Posterior cingulate gyrus (tissue), 11 donors: Measurements from ENCODE around the gene MPHOSPH9.
"Not testable (repeated sequence)": the region's sequence is repeated elsewhere in the genome, so short reads cannot be mapped to it uniquely, and the experiment has no call there.

Experiments used
- DNase-seq, 10 donors: peaks; one replicate each; pipeline versions ENCODE4 v3.0.0 to v3.0.0-alpha.2; 2020 to 2021; ENCODE audit warnings: mixed read lengths in 3 of 10
- intact Hi-C: fragments of 100-400 bp; cut with DNase I; formaldehyde crosslinking; loops from one replicate; pipeline ENCODE4 v1.15.1; 2023

Gene MPHOSPH9

DNA sequence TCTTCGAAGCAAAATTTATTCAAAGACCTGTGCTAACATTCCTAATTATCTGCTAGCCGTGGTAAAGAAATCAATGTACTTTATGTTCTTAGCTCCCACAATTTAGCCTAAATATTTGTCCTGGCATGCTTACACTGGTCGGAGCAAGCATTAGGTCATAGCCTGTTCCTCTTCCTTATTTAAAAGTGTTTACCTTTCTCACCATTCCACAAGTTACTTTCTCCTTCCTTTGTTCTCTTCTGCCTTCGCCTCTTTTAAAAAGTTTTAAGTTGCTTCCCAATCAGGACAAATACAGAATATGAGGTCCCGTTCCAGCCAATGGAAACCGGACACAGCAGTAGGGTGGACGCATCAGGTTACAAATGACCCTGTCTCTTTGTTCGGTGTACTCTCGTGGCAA lies 27.1 kb upstream of the MPHOSPH9 start:
- intact Hi-C loops = no loop called here

DNA sequence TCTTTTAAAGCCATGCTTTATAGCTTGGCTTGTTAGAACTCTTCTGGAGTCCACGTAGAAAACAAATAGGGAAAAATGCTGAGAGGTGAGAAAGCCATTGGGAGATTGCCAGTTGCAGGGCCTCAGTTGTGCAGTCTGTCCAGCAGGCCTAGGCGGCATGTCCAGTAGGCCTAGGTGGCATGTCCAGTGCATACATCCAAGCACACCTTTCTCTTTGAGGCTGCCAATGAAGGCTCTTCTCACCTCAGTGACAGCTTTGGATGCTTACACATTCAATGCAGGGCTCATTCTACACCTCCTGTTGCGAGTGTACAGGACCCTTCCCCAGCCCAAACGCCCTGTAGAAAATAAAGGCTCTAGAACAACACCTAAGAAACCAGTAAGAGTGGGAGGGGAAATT lies 25.7 kb upstream of the MPHOSPH9 start:
- peak in 1 of 10 donors; percentile 52 for DNase-seq
- intact Hi-C loops = no loop called here

More for the DNA sequence above, 27.1 kb upstream of the MPHOSPH9 start:
- no peak for DNase-seq

DNA sequence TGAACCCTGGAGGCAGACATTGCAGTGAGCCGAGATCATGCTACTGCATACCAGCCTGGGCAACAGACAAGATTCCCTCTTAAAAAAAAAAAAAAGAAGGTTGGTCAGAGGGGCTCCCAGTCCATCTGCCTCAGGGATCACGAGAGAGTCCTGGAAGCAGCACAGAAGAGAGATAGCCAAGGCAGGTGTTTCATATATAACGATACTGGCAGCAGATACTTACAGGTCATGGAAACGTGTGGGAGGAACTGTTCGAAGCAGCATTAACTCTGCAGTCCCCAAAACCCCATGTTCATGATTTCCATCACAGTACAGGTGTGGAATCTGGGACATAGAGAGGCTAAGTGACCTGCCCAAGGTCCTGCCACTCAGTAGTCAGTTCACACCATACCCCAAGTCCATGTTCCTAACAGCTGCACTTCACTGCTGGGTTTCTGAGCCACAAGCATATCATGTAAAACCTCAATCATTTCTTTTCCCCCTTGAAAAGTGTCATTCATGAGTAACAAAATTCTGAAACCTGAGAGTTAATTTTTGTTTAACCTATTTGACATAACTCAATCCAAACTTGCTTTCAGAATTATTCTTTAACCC lies 22.0 kb upstream of the MPHOSPH9 start:
- intact Hi-C loops = no loop called here

DNA sequence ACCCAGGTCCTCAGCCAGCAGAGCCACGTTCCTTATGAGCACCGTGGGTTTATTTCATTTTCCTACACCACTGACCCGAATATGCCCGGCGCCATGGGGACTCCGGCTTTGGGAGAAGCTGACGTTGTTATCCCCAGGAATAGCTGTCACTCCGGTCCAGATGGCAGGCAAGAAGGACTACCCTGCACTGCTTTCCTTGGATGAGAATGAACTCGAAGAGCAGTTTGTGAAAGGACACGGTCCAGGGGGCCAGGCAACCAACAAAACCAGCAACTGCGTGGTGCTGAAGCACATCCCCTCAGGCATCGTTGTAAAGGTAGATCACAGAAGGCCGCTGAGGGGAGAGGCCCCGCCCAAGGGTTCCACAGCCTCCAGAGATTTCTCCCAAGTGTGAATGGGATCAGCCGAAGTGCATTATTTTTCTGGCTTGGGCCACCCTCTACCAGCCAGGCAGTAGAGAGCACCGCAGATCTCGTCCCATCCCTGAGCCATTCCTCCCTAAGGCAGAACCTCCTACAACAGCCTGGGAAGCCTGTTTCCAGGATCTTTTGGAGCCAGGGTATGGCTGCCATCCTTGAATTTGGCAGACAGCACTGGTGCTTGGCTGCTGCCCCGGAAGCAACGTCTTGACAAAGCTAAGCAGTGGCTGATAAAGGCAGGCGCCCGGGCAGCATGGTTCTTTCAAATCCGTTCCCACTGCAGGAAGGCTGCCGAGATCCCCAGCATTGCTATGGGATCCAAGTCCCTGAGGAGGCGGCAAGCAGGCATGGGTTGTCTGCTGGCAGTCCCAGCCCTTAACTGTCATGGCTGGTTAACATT lies 20.9 kb upstream of the MPHOSPH9 start:
- DNase-seq = peak; percentile 48 to 96 (median 74)
- intact Hi-C loops = no loop called here

More for the DNA sequence above, 22.0 kb upstream of the MPHOSPH9 start:
- DNase-seq = no peak

DNA sequence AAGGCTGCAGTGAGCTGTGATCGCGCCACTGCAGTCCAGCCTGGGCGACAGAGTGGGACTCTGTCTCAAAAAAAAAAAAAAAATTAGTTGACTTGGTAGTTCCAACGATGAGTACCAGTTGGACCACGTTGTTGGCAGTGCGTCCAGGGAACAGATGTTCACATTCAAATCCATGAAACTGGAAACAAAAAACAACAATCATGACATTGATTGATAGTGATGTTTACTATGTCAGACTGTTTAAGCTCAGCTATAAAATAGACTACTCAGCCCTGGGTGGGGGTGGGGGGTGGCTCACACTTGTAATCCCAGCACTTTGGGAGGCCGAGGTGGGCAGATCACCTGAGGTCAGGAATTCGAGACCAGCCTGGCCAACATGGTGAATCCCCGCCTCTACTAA lies 19.4 kb upstream of the MPHOSPH9 start:
- peak in 1 of 10 donors; percentile 43 for DNase-seq
- intact Hi-C loops = not testable (repeated sequence)

DNA sequence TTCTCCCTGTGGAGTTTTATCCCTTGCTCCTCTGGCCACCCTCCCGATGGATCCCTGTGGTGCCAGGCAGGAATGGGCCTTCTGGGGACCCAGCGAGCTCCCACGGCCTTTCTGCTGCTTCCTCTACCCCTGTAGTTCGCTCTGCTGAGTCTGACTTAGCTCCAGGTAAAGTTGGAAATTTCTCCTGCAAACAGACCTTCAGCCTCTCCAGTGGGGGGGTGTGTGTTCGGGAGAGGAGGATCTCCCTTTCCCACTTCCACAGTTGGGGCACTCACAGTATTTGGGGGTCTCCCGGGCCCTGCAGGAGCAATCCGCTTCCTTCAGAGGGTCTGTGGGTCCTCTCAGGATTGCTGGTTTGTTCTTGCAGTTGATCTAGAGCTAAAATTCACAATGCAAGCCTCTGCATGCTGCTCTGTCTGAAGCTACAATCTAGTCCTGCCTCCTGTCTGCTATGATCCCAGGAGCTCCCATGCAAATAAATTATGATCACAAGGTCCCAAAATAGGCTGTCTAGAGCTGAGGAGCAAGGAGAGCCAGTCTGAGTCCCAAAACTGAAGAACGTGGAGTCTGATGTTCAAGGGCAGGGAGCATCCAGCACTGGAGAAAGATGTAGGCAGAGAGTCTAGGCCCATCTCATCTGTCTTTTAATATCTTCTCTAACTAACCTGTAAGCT lies 18.6 kb upstream of the MPHOSPH9 start:
- intact Hi-C loops = no loop called here
- DNase-seq = peak in 1 of 10 donors; percentile 5

DNA sequence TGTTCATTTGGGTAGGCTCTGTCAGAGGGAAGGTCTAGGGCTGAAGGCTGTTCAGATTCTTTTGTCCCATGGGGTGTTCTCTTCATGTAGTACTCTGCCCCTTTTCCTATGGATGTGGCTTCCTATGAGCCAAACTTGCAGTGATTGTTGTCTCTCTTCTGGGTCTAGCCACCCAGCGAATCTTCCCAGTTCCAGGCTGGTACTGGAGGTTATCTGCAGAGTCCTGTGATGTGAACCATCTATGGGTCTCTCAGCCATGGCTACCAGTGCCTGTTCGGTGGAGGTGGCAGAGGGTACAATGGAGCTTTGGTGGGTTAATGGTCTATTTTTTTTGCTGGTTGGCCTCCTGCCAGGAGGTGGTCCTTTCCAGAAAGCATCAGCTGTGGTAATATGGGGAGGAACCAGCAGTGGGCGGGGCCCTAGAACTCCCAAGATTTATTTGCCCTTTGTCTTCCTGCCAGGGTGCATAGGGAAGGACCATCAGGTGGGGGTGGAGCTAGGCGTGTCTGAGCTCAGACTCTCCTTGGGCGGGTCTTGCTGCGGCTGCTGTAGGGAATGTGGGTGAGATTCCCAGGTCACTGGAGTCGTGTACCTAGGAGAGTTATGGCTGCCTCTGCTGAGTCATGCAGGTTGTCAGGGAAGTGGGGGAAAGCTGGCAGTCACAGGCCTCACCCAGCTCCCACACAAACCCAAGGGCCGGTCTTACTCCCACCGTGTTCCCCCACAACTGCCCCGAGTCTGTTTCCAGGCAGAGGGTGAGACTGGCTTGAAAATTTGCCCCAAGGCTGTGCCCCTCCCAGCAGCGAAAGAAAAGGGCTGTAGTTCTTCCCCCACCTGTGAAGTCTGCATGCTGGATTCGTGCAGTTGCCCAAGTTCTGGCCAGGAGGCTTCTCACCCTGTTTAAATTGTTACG lies 17.8 kb upstream of the MPHOSPH9 start:
- intact Hi-C loops = no loop called here
- no peak for DNase-seq

DNA sequence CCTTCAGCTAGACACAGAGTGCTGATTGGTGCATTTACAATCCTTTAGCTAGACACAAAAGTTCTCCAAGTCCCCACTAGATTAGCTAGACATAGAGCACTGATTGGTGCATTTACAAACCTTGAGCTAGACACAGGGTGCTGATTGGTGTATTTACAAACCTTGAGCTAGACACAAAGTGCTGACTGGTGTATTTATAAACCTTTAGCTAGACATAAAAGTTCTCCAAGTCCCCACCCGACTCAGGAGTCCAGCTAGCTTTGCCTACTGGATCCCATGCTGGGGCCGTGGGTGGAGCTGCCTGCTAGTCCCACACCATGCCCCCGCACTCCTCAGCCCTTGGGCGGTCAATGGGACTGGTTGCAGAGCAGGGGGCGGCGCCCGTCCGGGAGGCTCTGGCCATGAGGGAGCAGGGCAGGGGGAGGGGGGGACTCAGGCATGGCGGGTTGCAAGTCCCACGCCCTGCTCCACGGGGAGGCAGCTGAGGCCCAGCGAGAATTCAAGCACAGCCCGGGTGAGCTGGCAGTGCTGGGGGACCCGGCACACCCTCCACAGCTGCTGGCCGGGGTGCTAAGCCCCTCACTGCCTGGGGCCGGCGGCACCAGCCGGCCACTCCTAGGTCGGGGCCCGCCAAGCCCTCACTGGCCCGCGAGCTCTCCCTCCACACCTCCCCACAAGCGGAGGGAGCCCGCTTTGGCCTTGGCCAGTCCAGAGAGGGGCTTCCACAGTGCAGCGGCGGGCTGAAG lies 16.2 kb upstream of the MPHOSPH9 start:
- DNase-seq = peak in 1 of 10 donors; percentile 70
- intact Hi-C loops = not testable (repeated sequence)

DNA sequence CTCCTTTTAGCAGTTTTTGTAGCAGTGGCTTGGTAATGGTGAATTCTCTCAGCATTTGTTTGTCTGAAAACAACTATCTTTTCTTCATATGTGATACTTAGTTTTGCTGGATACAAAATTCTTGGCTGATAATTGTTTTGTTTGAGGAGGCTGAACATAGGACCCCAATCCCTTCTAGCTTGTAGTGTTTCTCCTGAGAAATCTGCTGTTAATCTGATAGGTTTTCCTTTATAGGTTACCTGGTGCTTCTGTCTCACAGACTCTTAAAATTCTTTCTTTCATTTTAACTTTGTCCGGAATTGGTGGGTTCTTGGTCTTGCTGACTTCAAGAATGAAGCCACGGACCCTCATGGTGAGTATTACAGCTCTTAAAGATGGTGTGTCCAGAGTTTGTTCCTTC lies 15.2 kb upstream of the MPHOSPH9 start:
- DNase-seq, intact Hi-C loops: not testable (repeated sequence)

DNA sequence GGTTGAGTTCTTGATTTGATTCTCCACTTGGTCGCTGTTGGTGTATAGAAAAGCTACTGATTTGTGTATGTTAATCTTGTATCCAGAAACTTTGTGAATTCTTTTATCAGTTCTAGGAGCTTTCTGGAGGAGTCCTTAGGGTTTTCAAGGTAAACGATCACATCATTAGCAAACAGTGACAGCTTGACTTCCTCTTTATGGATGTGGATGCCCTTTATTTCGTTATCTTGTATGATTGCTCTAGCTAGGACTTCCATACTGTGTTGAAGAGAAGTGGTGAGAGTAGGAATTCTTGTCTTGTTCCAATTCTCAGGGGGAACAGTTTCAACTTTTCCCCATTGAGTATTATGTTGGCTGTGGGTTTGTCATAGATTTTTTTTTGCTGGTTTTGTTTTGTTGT lies 12.7 kb upstream of the MPHOSPH9 start:
- no peak for DNase-seq
- intact Hi-C loops = no loop called here

DNA sequence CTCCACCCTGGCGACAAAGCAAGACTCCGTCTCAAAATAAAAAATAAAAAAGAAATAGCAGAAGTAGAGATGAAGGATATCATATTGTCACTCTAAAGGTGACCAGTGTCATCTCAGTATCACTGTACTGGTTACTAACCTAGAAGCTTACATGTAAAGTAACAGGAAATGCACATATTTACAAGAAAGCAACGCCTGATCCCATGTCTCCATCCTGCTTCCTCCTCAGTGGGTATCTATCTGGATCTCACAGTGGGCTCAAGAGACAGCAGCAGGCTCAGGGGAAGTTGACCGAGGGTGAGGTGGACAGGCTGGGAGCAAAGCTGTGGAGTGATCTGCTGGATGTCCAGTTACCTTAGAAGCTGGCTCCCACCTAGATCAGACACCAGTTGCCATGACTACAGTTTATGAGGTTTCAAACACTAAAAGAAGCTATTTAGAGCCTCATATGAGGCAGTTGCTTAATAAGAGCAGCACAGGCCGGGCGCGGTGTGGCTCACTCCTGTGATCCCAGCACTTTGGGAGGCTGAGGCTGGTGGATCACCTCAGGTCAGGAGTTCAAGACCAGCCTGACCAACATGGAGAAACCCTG lies 10.8 kb upstream of the MPHOSPH9 start:
- DNase-seq = no peak
- intact Hi-C loops = no loop called here

DNA sequence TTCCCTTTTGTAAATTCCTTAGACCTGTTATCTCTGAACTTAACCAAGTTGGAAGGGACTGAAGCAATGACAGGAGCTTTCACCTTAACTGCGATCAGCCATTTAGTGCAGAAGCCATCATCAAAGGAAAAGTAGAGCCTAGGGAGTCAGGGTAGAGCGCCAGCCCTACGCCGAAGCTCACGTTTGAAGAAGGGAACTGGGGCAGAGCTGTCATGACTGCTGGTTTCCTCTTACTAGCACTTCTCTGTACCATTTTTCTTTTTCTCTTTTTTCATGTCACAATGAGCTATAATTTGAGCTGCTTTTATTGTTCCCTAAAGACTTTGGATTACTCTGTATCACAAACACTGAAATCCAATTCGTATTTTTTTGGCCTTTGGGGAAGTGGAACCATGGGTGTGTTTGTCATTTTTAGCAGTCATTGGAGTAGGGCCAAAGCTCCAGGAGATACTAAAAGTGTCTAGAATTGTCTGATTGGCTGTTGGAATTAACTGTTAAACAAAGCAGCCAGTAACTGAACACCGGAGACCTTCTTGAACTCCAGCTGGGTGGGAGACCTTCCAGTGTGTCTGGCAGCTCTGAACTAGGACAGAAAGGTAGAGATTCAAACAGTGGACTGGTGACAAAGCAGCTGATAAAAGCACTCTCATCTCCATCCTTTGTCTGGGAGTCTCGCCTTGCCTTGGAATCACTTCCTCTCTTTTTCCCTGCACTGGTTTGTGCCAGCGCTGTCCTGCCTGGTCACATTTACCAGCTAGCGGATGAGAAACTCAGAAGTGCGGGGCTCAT lies 9.4 kb upstream of the MPHOSPH9 start:
- no peak for DNase-seq
- intact Hi-C loops = no loop called here

DNA sequence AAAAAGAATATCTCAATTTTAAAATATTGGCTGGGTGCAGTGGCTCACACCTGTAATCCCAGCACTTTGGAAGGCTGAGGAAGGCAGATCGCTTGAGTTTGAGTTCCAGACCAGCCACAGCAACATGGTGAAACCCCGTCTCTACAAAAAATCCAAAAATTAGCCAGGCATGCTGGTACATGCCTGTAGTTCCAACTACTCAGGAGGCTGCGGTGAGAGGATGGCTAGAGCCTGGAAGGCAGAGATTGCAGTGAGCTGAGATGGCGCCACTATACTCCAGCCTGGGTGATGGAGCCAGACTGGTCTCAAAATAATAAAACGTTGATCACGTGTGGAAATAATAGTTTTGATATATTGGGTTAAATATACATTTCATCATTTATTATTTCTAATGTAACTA lies 6.0 kb upstream of the MPHOSPH9 start:
- no peak for DNase-seq
- intact Hi-C loops = loop anchor here (10.0 kb wide), 2 partner anchors 194 to 374 kb away; no protein-coding TSS in a partner anchor

DNA sequence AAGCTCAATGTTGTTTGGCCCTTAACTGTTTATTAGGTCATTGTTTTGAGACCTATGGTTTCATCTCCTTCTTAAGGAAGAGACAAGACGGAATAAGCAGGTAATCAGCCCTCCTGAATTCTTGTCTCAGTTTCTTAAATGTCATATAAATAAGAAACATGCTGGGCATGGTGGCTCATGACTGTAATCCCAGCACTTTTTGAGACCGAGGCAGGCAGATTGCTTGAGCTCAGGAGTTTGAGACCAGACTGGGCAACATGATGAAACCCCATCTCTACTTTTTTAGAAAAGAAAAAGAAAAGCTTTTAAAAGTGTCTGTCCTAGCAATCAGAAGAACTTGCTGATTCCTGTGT lies 5.4 kb upstream of the MPHOSPH9 start:
- intact Hi-C loops = loop anchor here (10.0 kb wide), 2 partner anchors 194 to 374 kb away; no protein-coding TSS in a partner anchor
- no peak for DNase-seq

DNA sequence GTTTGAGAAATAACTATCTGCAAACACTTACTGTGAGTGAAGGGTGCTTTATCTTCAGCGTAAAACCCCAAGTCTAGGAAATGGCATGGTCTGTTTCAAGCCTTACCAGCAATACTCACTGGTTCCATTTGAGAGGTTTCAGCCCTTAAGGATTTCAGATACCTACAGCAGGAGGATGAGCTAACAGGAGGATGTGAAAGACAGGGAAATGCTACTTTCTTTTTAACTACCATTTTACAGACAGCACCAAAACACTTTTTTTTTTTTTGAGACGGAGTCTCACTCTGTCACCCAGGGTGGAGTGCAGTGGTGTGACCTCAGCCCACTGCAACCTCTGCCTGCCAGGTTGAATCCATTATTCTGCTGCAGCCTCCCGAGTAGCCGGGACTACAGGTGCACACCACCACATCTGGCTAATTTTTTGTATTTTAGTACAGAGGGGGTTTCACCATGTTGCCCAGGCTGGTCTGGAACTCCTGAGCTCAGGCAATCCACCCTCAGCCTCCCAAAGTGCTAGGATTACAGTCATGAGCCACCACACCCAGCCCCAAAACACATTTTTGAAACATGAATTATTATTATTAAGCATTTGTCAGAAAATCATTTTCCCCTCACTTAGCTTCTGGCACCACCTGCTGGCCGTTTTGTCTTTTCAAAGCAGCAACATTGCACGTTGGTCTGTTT lies 4.8 kb upstream of the MPHOSPH9 start:
- intact Hi-C loops = loop anchor here (10.0 kb wide), 2 partner anchors 193 to 373 kb away; no protein-coding TSS in a partner anchor
- DNase-seq = peak in 7 of 10 donors; percentile 58 to 91 (median 65)

DNA sequence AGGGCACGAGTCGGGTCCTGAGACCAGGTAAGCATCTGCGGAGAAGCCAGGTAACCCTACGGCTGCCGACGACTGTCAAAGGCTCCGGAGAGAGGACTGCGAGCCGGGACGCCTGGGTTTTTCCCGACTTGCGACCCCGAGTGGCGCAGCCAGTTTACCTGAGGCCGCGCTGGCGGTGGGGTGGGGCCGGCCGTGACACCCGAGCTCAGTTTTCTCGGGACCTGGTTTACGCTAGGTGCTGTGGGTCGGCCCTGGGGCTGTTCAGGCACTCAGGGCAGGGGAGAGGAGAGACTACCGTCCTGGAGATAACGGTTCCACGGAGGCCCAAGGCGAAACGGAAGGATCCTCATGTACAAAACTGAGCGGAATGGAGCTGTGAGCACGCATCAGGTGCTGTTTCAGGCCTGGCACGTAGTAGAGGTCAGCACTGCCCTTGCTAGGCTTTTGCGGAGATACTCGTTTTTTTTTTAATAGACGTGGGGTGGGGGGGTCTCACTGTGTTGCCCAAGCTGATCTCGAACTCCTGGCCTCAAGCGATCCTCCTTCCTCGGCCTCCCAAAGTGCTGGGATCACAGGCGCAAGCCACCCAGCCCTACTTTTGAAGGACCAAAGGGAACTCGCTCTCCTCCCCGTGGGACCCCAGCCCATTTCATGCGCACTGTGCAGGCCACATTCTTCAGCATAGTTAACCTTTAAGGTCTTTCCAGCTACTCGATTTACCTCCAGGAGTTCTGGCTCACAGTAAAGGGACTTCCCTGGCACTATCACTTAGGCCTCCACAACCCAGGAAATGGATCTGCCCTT lies 766 bp upstream of the MPHOSPH9 start:
- DNase-seq = no peak
- intact Hi-C loops = loop anchor here (2.0 to 10.0 kb wide), 4 partner anchors 35 to 369 kb away; partner anchors contain the start of gene ARL6IP4

DNA sequence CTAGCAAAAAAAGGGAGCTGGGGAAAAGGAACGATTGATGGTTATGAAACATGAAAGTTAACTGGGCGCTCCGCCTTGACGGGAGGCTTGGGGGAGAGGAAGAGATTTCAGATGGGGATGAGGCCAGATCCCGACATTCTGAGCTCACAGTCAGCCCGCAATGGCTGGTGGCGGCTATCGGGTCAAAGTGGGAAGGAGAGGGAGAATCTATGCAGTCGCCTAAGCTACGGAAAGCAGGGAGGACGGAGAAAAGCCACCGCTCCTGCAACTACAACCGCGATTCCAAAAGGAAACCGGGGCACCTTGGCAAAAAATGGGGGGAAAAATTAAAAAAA lies 502 bp downstream of the MPHOSPH9 start:
- peak in 3 of 10 donors; percentile 16 to 87 (median 35) for DNase-seq
- intact Hi-C loops = loop anchor here (2.0 to 10.0 kb wide), 4 partner anchors 36 to 368 kb away; partner anchors contain the start of gene ARL6IP4
